ENCODE results near the gene CD70.
"Not testable (repeated sequence)": the region's sequence is repeated elsewhere in the genome, so short reads cannot be mapped to it uniquely, and the experiment has no call there.

The CD70 gene

DNA sequence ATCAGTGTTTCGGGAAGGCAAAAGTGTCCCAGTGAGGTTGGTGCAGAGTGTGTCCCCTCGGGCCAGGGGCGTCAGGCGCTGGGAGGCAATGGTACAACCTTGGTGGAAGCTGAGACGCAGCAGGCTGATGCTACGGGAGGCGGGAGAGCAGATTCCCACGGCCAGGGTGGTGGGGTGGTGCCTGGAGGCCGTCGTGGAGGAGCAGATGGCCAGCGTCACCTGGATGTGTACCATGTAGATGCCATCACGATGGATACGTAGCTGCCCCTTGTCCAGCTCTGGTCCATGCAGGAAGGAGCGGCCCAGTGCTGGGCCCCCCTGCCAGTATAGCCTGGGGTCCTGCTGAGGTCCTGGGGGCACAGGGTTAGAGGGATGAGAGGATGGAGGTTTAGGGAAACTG is 4.9 kb downstream of the CD70 start:
- no peaks in the 10 kb centered on the region for H3K27me3 ChIP-seq (replicated peaks; ENCODE audit: control insufficient read depth, insufficient read depth, low read length)
- DNase-seq (ENCODE audit: extremely low read depth, insufficient read length) = no peak
- H3K4me3 ChIP-seq (replicated peaks; ENCODE audit: low read depth, low read length) = no peak overlapping the region
- H3K36me3 ChIP-seq (ENCODE audit: control insufficient read depth, insufficient read depth, low read length) = peaks cover 25% of the 10 kb centered on the region
- TF ChIP-seq, protein P1, sequence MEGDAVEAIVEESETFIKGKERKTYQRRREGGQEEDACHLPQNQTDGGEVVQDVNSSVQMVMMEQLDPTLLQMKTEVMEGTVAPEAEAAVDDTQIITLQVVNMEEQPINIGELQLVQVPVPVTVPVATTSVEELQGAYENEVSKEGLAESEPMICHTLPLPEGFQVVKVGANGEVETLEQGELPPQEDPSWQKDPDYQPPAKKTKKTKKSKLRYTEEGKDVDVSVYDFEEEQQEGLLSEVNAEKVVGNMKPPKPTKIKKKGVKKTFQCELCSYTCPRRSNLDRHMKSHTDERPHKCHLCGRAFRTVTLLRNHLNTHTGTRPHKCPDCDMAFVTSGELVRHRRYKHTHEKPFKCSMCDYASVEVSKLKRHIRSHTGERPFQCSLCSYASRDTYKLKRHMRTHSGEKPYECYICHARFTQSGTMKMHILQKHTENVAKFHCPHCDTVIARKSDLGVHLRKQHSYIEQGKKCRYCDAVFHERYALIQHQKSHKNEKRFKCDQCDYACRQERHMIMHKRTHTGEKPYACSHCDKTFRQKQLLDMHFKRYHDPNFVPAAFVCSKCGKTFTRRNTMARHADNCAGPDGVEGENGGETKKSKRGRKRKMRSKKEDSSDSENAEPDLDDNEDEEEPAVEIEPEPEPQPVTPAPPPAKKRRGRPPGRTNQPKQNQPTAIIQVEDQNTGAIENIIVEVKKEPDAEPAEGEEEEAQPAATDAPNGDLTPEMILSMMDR (IDR thresholded peaks at IDR 0.05; ENCODE audit: insufficient read depth, low read length, poor library complexity, severe bottlenecking) = no peak

DNA sequence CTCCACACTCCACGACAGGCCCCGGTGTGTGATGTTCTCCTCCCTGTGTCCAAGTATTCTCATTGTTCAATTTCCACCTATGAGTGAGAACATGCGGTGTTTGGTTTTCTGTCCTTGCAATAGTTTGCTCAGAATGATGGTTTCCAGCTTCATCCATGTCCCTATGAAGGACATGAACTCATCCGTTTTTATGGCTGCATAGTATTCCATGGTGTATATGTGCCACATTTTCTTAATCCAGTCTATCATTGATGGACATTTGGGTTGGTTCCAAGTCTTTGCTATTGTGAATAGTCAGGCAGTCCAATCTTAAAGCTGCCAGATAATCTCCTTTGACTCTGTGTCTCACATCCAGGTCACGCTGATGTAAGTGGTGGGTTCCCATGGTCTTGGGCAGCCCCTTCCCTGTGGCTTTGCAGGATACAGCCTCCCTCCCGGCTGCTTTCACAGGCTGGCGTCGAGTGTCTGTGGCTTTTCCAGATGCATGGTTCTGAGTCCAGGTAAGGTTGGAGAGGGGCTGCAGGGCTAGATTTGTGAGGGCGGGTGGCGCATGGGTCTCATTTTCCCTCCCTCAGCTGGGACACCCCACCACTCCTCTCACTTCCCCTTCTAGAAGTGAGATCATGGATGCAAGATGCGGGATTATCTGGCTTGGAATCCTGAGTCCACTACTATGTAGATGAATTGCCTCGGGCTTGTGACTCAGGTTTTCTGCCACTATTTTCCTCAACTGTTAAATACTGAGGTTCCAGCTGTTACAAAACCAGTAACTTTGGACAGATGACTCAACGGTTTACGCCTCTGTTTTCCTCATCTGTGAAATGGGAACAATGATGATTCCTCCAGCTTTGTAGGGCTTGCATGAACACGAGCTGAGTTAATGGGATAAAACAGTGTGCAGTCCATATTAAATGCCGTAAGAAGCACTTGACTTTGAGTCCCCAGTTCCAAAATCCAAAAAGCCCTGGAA is 8.2 kb downstream of the CD70 start:
- H3K4me3 ChIP-seq (replicated peaks; ENCODE audit: low read depth, low read length); DNase-seq (ENCODE audit: extremely low read depth, insufficient read length); H3K27me3 ChIP-seq (replicated peaks; ENCODE audit: control insufficient read depth, insufficient read depth, low read length): not testable (repeated sequence)
- H3K36me3 ChIP-seq (ENCODE audit: control insufficient read depth, insufficient read depth, low read length) = peaks cover 20% of the 10 kb centered on the region

DNA sequence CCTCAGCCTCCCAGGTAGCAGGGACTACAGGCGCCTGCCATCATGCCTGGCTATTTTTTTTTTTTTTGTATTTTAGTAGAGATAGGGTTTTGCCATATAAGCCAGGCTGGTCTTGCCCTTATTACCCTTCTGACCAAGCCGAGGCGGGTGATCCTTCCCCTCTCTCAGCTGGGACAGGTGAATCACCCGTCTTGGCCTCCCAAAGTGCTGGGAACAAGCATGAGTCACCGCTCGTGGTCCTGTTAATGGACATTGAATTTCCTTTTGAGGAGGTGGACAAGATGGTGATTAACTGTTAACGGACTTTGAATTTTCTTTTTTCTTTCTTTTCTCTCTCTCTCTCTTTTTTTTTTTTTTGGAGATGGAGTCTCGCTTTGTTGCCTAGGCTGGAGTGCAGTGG is 10.6 kb downstream of the CD70 start:
- TF ChIP-seq, protein P1 (IDR thresholded peaks at IDR 0.05; ENCODE audit: insufficient read depth, low read length, poor library complexity, severe bottlenecking) = no peak
- no peaks in the 10 kb centered on the region for H3K27me3 ChIP-seq (replicated peaks; ENCODE audit: control insufficient read depth, insufficient read depth, low read length)
- H3K36me3 ChIP-seq (ENCODE audit: control insufficient read depth, insufficient read depth, low read length) = peaks cover 10% of the 10 kb centered on the region
- DNase-seq (ENCODE audit: extremely low read depth, insufficient read length) = no peak
- no peak overlapping the region for H3K4me3 ChIP-seq (replicated peaks; ENCODE audit: low read depth, low read length)

DNA sequence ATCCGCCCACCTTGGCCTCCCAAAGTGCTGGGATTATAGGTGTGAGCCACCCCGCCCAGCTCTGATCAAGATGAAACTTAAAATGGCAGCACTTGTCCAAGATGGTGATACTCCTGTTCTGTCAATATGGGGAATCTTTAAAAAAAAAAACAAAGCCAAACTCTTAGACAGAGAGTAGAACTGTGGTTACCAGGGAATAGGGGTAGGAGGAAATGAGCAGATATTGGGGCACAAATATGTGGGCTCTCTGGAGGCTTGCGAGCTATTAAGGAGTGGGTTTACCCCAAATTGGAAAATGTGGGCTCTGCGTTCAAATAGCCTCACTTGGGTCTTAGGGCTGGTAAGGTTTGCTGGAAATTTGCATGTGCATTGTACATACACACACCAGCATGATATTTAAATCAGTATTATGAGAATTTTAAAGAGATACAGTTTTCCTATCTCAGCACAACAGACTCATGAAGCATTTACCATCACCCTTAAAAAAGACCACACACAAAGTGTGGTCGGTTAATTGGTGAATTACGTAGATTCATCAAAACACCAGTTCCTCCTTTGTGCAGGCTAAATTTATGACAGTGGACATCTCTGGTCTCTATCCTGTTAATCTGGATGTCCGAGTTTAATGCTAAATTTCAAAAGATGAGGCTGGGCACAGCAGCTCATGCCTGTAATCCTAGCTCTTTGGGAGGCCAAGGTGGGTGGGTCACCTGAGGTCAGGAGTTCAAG is 11.3 kb downstream of the CD70 start:
- TF ChIP-seq, protein P1 (IDR thresholded peaks at IDR 0.05; ENCODE audit: insufficient read depth, low read length, poor library complexity, severe bottlenecking) = no peak

DNA sequence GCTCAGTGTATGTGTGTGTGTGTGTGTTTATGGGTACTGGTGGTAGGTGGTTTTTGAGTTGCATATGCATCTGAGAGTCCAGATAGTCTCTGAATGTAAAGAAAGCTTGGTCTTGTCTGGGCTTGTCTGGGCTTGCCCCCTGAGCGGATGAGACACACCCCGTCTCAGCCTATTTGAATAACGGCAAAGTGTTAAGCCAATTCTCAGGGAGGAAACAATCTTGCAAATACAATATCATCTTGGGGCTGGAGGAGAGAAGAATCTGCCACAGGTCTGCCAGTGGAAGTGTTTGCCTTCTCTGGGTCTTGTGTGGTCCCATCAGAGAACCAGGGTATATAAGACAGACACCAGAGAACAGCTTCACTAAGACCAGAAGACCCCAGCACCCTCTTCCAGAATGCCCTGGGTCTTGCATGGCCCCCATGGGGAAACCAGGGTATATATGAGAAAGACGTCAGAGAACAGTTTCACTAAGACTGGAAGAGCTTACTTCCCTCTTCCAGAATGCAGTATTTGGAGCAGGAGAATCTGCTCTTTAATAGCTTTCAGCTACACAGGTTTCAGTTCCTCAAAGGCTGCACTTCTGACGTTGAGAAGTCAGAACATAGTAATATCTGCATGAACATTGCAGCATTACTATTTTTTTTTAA is 13.3 kb downstream of the CD70 start:
- DNase-seq (ENCODE audit: extremely low read depth, insufficient read length) = peak; percentile 84
- no peak overlapping the region for H3K4me3 ChIP-seq (replicated peaks; ENCODE audit: low read depth, low read length)
- peaks cover under 1% of the 10 kb centered on the region; the same call in 1 of the 2 replicates for H3K36me3 ChIP-seq (ENCODE audit: control insufficient read depth, insufficient read depth, low read length)
- TF ChIP-seq, protein P1 (IDR thresholded peaks at IDR 0.05; ENCODE audit: insufficient read depth, low read length, poor library complexity, severe bottlenecking) = no peak
- no peaks in the 10 kb centered on the region for H3K27me3 ChIP-seq (replicated peaks; ENCODE audit: control insufficient read depth, insufficient read depth, low read length)

More for the DNA sequence above, 11.3 kb downstream of the CD70 start:
- H3K4me3 ChIP-seq (replicated peaks; ENCODE audit: low read depth, low read length) = no peak overlapping the region
- H3K27me3 ChIP-seq (replicated peaks; ENCODE audit: control insufficient read depth, insufficient read depth, low read length) = no peaks in the 10 kb centered on the region
- no peak for DNase-seq (ENCODE audit: extremely low read depth, insufficient read length)
- H3K36me3 ChIP-seq (ENCODE audit: control insufficient read depth, insufficient read depth, low read length) = peaks cover 6% of the 10 kb centered on the region

Data from GM06990 (cell line).